NCI-H1930 (cell line): ENCODE results near the gene LMTK3.

Experiments
- DNase-seq, 2 experiments: peaks; one replicate each; lab custom pipeline; 2025; lab: John Stamatoyannopoulos, UW

The LMTK3 gene

GRCh38 chr19:48508729-48509411 is 2.8 kb downstream of the LMTK3 start:
- no peak for DNase-seq

GRCh38 chr19:48507911-48508439 is 3.7 kb downstream of the LMTK3 start:
- DNase-seq = no peak

- peak in 1 of 2 experiments; percentile 39 for DNase-seq
Measured at GRCh38 chr19:48506138-48506733, 5.4 kb downstream of the LMTK3 start.

GRCh38 chr19:48502350-48503018 is 9.2 kb downstream of the LMTK3 start:
- DNase-seq = no peak

GRCh38 chr19:48501494-48502349 is 9.9 kb downstream of the LMTK3 start:
- peak; percentile 85 to 90 for DNase-seq

- no peak for DNase-seq
Measured at GRCh38 chr19:48500830-48501493, 10.7 kb downstream of the LMTK3 start.

- DNase-seq = no peak
Measured at GRCh38 chr19:48499316-48500090, 12.1 kb downstream of the LMTK3 start.

- DNase-seq = no peak
Measured at GRCh38 chr19:48498595-48499311, 12.9 kb downstream of the LMTK3 start.

- DNase-seq = no peak
Measured at GRCh38 chr19:48497728-48498594, 13.7 kb downstream of the LMTK3 start.

GRCh38 chr19:48496959-48497727 is 14.5 kb downstream of the LMTK3 start:
- DNase-seq = no peak

GRCh38 chr19:48495396-48495795 is 16.2 kb downstream of the LMTK3 start:
- no peak for DNase-seq

- DNase-seq = no peak
Measured at GRCh38 chr19:48493718-48494401, 17.8 kb downstream of the LMTK3 start.

- peak; percentile 92 to 93 for DNase-seq
Measured at GRCh38 chr19:48492925-48493717, 18.5 kb downstream of the LMTK3 start.

- DNase-seq = no peak
Measured at GRCh38 chr19:48491793-48492123, 19.9 kb downstream of the LMTK3 start.

GRCh38 chr19:48490981-48491792 is 20.4 kb downstream of the LMTK3 start:
- peak in 1 of 2 experiments; percentile 31 for DNase-seq

GRCh38 chr19:48489608-48490216 is 21.9 kb downstream of the LMTK3 start:
- peak; percentile 35 to 71 for DNase-seq
